ENCODE results near the gene ZNRD2. TPM values are rescaled to one million over a fixed set of nuclear protein-coding genes. Genes with fewer than 3 reads are reported as not detected.
A peak's percentile ranks its signal among the peaks of the same experiment; 100 is the strongest.
"Not testable (repeated sequence)": the region's sequence is repeated elsewhere in the genome, so short reads cannot be mapped to it uniquely, and the experiment has no call there.

The ZNRD2 gene, protein sequence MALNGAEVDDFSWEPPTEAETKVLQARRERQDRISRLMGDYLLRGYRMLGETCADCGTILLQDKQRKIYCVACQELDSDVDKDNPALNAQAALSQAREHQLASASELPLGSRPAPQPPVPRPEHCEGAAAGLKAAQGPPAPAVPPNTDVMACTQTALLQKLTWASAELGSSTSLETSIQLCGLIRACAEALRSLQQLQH
- polyA plus RNA-seq (2013, experiment 1 of 4): 38.2 TPM
- 41.3 TPM for polyA plus RNA-seq (2013, experiment 2 of 4)
- 33.5 TPM for polyA plus RNA-seq (2013, experiment 3 of 4)
- 38.4 TPM for polyA plus RNA-seq (2013, experiment 4 of 4)

DNA sequence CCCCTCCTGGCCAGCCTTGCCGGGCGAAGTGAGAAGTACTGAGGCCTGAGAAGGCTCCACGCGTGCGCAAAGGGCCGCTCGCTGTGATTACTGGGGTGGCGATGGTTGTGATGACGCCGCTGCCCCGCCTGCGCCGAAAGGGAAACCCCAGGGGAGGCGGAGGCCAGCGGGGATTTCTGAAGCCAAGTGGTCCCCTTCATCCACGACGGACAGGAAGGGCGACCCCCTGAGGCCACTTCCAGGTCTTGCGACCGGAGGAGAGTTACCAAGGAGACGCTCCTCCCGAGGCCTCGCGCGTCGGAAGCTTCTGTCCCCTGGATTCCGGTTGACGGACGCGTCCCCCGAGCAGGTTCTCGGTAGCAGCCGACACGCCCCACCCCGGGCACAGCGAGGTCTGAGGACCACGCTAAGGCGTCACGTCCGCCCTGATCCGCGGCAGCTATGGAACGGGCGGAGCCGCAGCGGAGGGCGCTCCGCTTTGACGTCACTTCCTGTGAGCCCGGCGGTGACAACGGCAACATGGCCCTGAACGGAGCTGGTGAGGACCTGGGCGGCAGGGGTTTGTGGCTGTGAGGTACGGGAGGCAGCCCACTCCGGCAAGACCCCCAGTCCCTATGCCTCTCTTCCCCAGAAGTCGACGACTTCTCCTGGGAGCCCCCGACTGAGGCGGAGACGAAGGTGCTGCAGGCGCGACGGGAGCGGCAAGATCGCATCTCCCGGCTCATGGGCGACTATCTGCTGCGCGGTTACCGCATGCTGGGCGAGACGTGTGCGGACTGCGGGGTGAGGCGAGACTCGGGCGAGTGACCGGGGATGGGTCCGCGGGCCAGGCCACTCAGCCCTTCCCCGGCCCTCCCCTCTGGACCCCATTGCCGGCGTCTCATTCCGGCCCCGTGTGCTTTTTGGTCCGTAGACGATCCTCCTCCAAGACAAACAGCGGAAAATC, at the start of gene ZNRD2:
Gene ZNRD2, plus strand, starts transcription at position 505 of the 946 bp plus-strand sequence. Its CDS starts 15 bp downstream, at position 520.
- Histone ChIP-seq H3K9me3 (ENCODE audit: control insufficient read depth, low read length) (no peaks in the 10 kb centered on the region), H3K4me1 (ENCODE audit: control insufficient read depth, insufficient read depth, low read length) (peaks cover 29% of the 10 kb centered on the region), H3K27ac (ENCODE audit: insufficient read depth, low read depth, low read length, poor library complexity, severe bottlenecking) (peak within 1 kb of the TSS; percentile 65), H3K4me3 (ENCODE audit: insufficient read depth, low read depth, low read length) (peak within 1 kb of the TSS; percentile 82), H3K27me3 (ENCODE audit: control insufficient read depth, insufficient read depth, low read length, poor library complexity, severe bottlenecking) (peaks cover 22% of the 10 kb centered on the region), H3K36me3 (ENCODE audit: control insufficient read depth, insufficient read depth, low read length) (no peaks in the 10 kb centered on the region)
- 1% methylated on average over 89 of the region's 89 CpGs for WGBS, 2 experiments

DNA sequence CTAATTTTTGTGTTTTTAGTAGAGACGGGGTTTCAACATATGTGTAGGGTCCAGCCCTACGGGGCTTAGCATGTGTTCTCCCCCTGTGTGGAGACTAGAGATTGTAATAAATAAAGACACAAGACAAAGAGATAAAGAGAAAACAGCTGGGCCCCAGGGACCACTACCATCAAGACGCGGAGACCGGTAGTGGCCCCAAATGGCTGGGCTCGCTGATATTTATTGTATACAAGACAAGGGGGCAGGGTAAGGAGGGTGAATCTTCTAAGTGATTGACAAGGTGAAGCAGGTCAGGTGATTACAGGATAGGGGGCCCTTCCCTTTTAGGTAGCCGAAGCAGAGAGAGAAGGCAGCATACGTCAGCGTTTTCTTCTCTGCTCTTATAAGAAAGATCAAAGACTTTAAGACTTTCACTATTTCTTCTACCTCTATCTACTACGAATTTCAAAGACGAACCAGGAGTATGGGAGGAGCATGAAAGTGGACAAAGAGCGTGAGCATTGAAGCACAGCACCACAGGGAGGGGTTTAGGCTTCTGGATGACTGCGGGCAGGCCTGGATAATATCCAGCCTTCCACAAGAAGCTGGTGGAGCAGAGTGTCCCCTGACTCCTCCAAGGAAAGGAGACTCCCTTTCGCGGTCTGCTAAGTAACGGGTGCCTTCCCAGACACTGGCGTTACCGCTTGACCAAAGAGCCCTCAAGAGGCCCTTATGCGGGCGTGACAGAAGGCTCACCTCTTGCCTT, 48.3 kb upstream of the ZNRD2 start:
- not testable (repeated sequence) for H3K4me3 ChIP-seq (ENCODE audit: insufficient read depth, low read depth, low read length); H3K9me3 ChIP-seq (ENCODE audit: control insufficient read depth, low read length); H3K36me3 ChIP-seq (ENCODE audit: control insufficient read depth, insufficient read depth, low read length); H3K27me3 ChIP-seq (ENCODE audit: control insufficient read depth, insufficient read depth, low read length, poor library complexity, severe bottlenecking); H3K27ac ChIP-seq (ENCODE audit: insufficient read depth, low read depth, low read length, poor library complexity, severe bottlenecking)
- peaks cover 17% of the 10 kb centered on the region for H3K4me1 ChIP-seq (ENCODE audit: control insufficient read depth, insufficient read depth, low read length)
- WGBS, 2 experiments: 77 to 80% methylated on average over 18 to 20 of the region's 20 CpGs

DNA sequence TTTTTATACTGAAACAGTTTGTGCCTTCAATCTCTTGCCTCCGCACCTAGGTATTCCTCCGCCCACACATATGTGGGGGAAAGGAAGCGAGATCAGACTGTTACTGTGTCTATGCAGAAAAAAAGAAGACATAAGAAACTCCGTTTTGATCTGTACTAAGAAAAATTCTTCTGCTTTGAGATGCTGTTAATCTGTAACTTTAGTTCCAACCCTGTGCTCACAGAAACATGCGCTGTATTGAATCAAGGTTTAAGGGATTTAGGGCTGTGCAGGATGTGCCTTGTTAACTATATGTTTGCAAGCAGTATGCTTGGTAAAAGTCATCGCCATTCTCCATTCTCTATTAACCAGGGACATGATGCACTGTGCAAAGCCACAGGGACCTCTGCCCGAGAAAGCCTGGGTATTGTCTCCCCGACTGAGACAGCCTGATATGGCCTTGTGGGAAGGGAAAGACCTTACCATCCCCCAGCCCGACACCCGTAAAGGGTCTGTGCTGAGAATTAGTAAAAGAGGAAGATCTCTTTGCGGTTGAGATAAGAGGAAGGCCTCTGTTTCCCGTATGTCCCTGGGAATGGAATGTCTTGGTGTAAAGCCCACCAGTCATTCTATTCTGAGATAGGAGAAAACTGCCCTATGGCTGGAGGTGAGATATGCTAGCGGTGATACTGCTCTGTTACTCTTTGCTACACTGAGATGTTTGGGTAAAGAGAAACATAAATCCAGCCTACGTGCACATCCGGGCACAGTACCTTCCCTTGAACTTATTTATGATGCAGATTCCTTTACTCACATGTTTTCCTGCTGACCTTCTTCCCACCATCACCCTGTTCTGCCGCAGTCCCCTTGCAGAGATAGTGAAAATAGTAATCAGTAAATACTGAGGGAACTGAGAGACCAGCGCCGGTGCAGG, 47.3 kb upstream of the ZNRD2 start:
- not testable (repeated sequence) for H3K27me3 ChIP-seq (ENCODE audit: control insufficient read depth, insufficient read depth, low read length, poor library complexity, severe bottlenecking); H3K9me3 ChIP-seq (ENCODE audit: control insufficient read depth, low read length); H3K36me3 ChIP-seq (ENCODE audit: control insufficient read depth, insufficient read depth, low read length); H3K27ac ChIP-seq (ENCODE audit: insufficient read depth, low read depth, low read length, poor library complexity, severe bottlenecking); H3K4me3 ChIP-seq (ENCODE audit: insufficient read depth, low read depth, low read length)
- WGBS, 2 experiments: 85 to 87% methylated on average over 18 of the region's 18 CpGs
- peaks cover 17% of the 10 kb centered on the region for H3K4me1 ChIP-seq (ENCODE audit: control insufficient read depth, insufficient read depth, low read length)

DNA sequence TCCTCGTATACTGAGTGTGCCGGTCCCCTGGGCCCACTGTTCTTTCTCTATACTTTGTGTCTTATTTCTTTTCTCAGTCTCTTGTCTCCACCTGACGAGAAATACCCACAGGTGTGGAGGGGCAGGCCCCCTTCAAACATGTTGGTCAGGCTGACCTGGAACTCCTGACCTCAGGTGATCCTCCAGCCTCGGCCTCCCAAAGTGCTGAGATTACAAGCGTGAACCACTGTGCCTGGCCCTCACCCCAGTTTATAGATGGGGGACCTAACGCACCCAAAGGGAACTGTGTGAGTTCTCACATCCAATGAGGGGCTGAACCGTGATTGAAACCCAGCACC, 46.7 kb upstream of the ZNRD2 start:
- not testable (repeated sequence) for H3K27me3 ChIP-seq (ENCODE audit: control insufficient read depth, insufficient read depth, low read length, poor library complexity, severe bottlenecking); H3K9me3 ChIP-seq (ENCODE audit: control insufficient read depth, low read length); H3K4me3 ChIP-seq (ENCODE audit: insufficient read depth, low read depth, low read length); H3K27ac ChIP-seq (ENCODE audit: insufficient read depth, low read depth, low read length, poor library complexity, severe bottlenecking); H3K36me3 ChIP-seq (ENCODE audit: control insufficient read depth, insufficient read depth, low read length)
- WGBS, 2 experiments: 93 to 94% methylated on average over 7 of the region's 7 CpGs
- H3K4me1 ChIP-seq (ENCODE audit: control insufficient read depth, insufficient read depth, low read length): peaks cover 17% of the 10 kb centered on the region

DNA sequence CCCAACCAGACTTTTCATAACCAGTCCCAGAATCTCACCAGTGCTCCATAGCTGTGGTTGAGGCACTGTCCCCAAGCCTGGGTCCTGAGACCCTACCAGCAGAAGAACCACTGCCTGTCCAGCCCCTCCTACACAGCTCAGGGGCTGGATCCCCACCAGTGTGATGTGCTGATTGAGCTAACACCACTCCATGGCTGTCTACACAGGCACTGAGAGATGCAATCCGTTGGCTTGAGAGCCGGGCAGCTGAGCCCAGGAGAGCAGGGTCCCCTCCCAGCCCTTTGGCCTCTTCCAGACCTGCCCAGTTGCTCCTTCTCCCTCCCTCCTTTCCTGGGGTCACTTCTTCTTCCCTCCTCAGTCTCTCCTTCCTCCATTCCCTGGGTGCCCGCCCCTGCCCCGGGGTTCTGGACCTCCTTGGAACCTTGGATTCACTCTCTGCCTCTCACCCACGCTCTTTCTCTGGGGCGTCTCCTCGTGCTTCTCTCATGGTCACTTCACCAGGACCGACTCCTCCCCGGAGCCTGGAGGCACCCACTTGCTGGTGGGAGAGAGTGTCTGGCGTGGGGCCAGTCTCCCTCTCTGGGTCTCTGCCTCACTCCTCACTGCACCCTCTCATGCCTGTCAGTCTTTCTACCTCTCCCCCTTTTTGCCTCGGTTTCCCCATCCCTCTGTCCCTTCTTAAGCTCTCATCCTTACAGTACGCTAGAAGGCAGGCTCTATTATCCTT, 46.1 kb upstream of the ZNRD2 start:
- Histone ChIP-seq H3K27me3 (ENCODE audit: control insufficient read depth, insufficient read depth, low read length, poor library complexity, severe bottlenecking) (no peaks in the 10 kb centered on the region), H3K4me1 (ENCODE audit: control insufficient read depth, insufficient read depth, low read length) (peaks cover 17% of the 10 kb centered on the region), H3K27ac (ENCODE audit: insufficient read depth, low read depth, low read length, poor library complexity, severe bottlenecking) (peak overlapping the region; percentile 63), H3K4me3 (ENCODE audit: insufficient read depth, low read depth, low read length) (peak overlapping the region; percentile 31), H3K9me3 (ENCODE audit: control insufficient read depth, low read length) (no peaks in the 10 kb centered on the region), H3K36me3 (ENCODE audit: control insufficient read depth, insufficient read depth, low read length) (peaks cover 3% of the 10 kb centered on the region)
- 60 to 61% methylated on average over 12 of the region's 12 CpGs for WGBS, 2 experiments

DNA sequence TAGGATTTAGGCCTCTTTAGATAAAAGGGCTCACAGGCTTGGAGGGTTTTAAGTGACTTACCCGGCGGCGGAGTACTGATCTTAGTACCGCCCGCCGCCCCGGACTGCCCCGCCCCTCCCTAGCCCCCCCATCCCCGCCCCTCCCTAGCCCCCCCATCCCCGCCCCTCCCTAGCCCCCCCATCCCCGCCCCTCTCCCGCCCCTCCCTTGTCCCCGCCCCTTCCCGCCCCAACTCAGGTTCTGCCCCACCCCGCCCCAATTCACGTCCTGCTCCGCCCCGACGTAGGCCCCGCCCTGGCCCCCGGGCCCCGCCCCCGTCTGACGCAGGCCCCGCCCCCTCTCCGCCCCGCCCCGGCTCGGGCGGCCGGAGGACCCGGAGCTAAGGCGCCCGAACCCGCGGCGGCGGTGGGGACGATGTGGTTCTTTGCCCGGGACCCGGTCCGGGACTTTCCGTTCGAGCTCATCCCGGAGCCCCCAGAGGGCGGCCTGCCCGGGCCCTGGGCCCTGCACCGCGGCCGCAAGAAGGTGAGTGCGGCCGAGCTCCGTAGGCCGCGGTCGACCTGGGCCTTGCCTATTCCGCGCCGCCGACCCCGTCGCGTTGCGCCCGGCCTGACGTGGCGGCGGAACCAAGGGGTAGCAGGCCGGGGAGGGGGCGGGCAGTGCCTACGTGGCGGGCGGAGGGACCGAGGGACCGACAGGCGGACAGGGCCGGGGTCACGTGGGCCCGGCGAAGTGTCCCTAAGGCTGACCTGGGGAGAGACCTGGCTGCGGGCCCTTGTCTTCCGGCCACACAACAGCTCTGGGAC, 45.3 kb upstream of the ZNRD2 start, which contains the start of gene SCYL1:
Gene SCYL1, plus strand, starts transcription at position 343 of the 805 bp plus-strand sequence. Its CDS starts 71 bp downstream, at position 414.
- Histone ChIP-seq H3K27ac (ENCODE audit: insufficient read depth, low read depth, low read length, poor library complexity, severe bottlenecking) (peak within 1 kb of the TSS; percentile 63), H3K27me3 (ENCODE audit: control insufficient read depth, insufficient read depth, low read length, poor library complexity, severe bottlenecking) (no peaks in the 10 kb centered on the region), H3K4me3 (ENCODE audit: insufficient read depth, low read depth, low read length) (peak within 1 kb of the TSS; percentile 79), H3K4me1 (ENCODE audit: control insufficient read depth, insufficient read depth, low read length) (peaks cover 17% of the 10 kb centered on the region), H3K36me3 (ENCODE audit: control insufficient read depth, insufficient read depth, low read length) (peaks cover 3% of the 10 kb centered on the region), H3K9me3 (ENCODE audit: control insufficient read depth, low read length) (no peaks in the 10 kb centered on the region)
- 0 to 1% methylated on average over 67 to 70 of the region's 82 CpGs for WGBS, 2 experiments

DNA sequence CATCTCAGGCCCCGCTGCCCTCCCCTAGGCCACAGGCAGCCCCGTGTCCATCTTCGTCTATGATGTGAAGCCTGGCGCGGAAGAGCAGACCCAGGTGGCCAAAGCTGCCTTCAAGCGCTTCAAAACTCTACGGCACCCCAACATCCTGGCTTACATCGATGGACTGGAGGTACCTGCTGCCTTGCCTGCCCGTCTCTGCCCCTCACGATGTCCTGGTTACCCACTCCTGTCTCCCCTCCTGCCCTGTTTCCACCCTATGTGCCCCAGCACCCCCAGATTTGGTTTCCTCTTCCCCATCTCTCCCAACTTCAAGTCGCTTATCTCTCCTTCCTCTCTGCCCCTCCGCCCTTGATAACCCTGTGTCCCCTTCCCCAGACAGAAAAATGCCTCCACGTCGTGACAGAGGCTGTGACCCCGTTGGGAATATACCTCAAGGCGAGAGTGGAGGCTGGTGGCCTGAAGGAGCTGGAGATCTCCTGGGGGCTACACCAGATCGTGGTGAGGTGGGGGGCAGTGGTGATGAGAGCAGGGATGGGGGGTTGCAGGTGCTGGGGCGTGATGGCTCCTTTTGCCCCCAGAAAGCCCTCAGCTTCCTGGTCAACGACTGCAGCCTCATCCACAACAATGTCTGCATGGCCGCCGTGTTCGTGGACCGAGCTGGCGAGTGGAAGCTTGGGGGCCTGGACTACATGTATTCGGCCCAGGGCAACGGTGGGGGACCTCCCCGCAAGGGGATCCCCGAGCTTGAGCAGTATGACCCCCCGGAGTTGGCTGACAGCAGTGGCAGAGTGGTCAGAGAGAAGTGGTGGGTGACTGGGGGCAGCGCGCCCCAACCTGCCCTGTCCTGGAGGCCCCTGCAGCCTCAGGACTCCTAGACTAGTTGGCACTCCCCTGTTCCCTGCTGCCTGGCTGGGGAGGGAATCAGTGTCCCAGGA, 44.5 kb upstream of the ZNRD2 start:
- Histone ChIP-seq H3K4me3 (ENCODE audit: insufficient read depth, low read depth, low read length) (peak overlapping the region; percentile 79), H3K36me3 (ENCODE audit: control insufficient read depth, insufficient read depth, low read length) (peaks cover 8% of the 10 kb centered on the region), H3K27ac (ENCODE audit: insufficient read depth, low read depth, low read length, poor library complexity, severe bottlenecking) (no peak overlapping the region), H3K9me3 (ENCODE audit: control insufficient read depth, low read length) (no peaks in the 10 kb centered on the region), H3K27me3 (ENCODE audit: control insufficient read depth, insufficient read depth, low read length, poor library complexity, severe bottlenecking) (no peaks in the 10 kb centered on the region), H3K4me1 (ENCODE audit: control insufficient read depth, insufficient read depth, low read length) (peaks cover 17% of the 10 kb centered on the region)
- WGBS, 2 experiments: 68 to 69% methylated on average over 31 of the region's 31 CpGs

DNA sequence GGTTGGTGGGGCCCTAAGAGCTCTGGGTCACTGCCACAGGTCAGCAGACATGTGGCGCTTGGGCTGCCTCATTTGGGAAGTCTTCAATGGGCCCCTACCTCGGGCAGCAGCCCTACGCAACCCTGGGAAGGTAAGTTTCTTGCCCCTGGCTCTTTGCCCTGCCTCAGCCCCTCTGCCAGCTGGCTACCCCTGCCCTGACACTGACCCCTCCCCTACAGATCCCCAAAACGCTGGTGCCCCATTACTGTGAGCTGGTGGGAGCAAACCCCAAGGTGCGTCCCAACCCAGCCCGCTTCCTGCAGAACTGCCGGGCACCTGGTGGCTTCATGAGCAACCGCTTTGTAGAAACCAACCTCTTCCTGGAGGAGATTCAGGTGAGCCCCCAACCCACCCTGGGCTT, 43.5 kb upstream of the ZNRD2 start:
- Histone ChIP-seq H3K9me3 (ENCODE audit: control insufficient read depth, low read length) (no peaks in the 10 kb centered on the region), H3K27me3 (ENCODE audit: control insufficient read depth, insufficient read depth, low read length, poor library complexity, severe bottlenecking) (no peaks in the 10 kb centered on the region), H3K36me3 (ENCODE audit: control insufficient read depth, insufficient read depth, low read length) (peaks cover 17% of the 10 kb centered on the region), H3K4me1 (ENCODE audit: control insufficient read depth, insufficient read depth, low read length) (peaks cover 17% of the 10 kb centered on the region), H3K27ac (ENCODE audit: insufficient read depth, low read depth, low read length, poor library complexity, severe bottlenecking) (no peak overlapping the region), H3K4me3 (ENCODE audit: insufficient read depth, low read depth, low read length) (no peak overlapping the region)
- 95 to 96% methylated on average over 8 of the region's 8 CpGs for WGBS, 2 experiments

Data from ectodermal cell (in vitro differentiated cells).